GM23248 (cell line): ENCODE measurements around the gene RNASET2. TPM values are rescaled to one million over a fixed set of nuclear protein-coding genes. Genes with fewer than 3 reads are reported as not detected.

Experiments used
- DNase-seq: peaks from one replicate; pipeline ENCODE4 v3.0.0-alpha.2; 2015
- H2AFZ ChIP-seq: fragments of 200-600 bp; sonication (generic); 2 replicates; pipeline ENCODE4 v1.6.1; 2016; ENCODE audit warnings: antibody characterized with exemption
- H3F3A ChIP-seq: fragments of 200-600 bp; sonication (generic); 2 replicates; pipeline ENCODE4 v1.6.1; 2016; ENCODE audit warnings: mild to moderate bottlenecking, antibody characterized with exemption, mixed run types; ENCODE audit not compliant: insufficient read depth
- H3K27ac ChIP-seq: fragments of 200-600 bp; sonication (generic); 2 replicates; pipeline ENCODE4 v1.5.1; 2016; ENCODE audit warnings: mild to moderate bottlenecking
- H3K27me3 ChIP-seq: fragments of 200-600 bp; sonication (generic); replicated peaks from 2 replicates; pipeline ENCODE4 v1.6.1; 2016; ENCODE audit warnings: mild to moderate bottlenecking; ENCODE audit not compliant: insufficient read depth
- H3K36me3 ChIP-seq: fragments of 200-600 bp; sonication (generic); 2 replicates; pipeline ENCODE4 v1.6.1; 2016; ENCODE audit warnings: low read depth, mild to moderate bottlenecking
- H3K4me1 ChIP-seq: fragments of 200-600 bp; sonication (generic); 2 replicates; pipeline ENCODE4 v1.6.1; 2016; ENCODE audit warnings: mild to moderate bottlenecking; ENCODE audit not compliant: insufficient read depth
- H3K4me2 ChIP-seq: fragments of 200-600 bp; sonication (generic); one replicate; pipeline ENCODE4 v1.6.1; 2016; ENCODE audit warnings: mild to moderate bottlenecking; ENCODE audit not compliant: unreplicated experiment
- H3K4me3 ChIP-seq: fragments of 200-600 bp; sonication (generic); 2 replicates; pipeline ENCODE4 v1.5.1; 2016; ENCODE audit warnings: mild to moderate bottlenecking
- H3K79me2 ChIP-seq: fragments of 200-600 bp; sonication (generic); 2 replicates; pipeline ENCODE4 v1.6.1; 2016; ENCODE audit warnings: mild to moderate bottlenecking; ENCODE audit not compliant: insufficient read depth
- H3K9ac ChIP-seq: fragments of 200-600 bp; sonication (generic); 2 replicates; pipeline ENCODE4 v1.6.1; 2016; ENCODE audit warnings: mild to moderate bottlenecking
- H3K9me2 ChIP-seq: fragments of 200-600 bp; sonication (generic); 2 replicates; pipeline ENCODE4 v1.6.1; 2016; ENCODE audit warnings: mixed run types, mild to moderate bottlenecking, moderate library complexity; ENCODE audit not compliant: insufficient read depth
- H3K9me3 ChIP-seq: fragments of 200-600 bp; sonication (generic); one replicate; pipeline ENCODE4 v1.6.1; 2017; ENCODE audit warnings: low read depth
- H4K20me1 ChIP-seq: fragments of 200-600 bp; sonication (generic); 2 replicates; pipeline ENCODE4 v1.6.0; 2016; ENCODE audit not compliant: insufficient read depth
- EZH2 ChIP-seq: fragments of 200-600 bp; sonication (generic); IDR thresholded peaks from 2 replicates; pipeline ENCODE4 v1.6.1; 2018; ENCODE audit warnings: antibody characterized with exemption, mild to moderate bottlenecking; ENCODE audit not compliant: insufficient read depth, poor library complexity, severe bottlenecking
- EZH2phosphoT487 ChIP-seq: fragments of 200-600 bp; sonication (generic); IDR thresholded peaks from 2 replicates; pipeline ENCODE4 v1.6.1; 2018; ENCODE audit warnings: antibody characterized with exemption, moderate library complexity, mild to moderate bottlenecking, low read depth; ENCODE audit not compliant: insufficient read depth
- WGBS, 2 experiments: methylation state at CpG; one replicate each; pipeline ENCODE4 v1.1.6; 2015 to 2017; ENCODE audit warnings: low lambda C conversion rate in 2 of 2, low coverage in 1 of 2; ENCODE audit errors: missing lambda C conversion rate in 2 of 2; 5-methylcytosine and 5-hydroxymethylcytosine counted together
- in situ Hi-C: fragments of 300-500 bp; cut with MboI; formaldehyde crosslinking; loops from 2 replicates; pipeline ENCODE4 v1.15.0; 2020
- polyA plus RNA-seq: library from polyadenylated mRNA; unstranded; fragments of >200 nt; fragmentation: Nextera tagmentation; extraction: Ambion mirVana; gene quantifications from 2 replicates; pipeline ENCODE4 v1.2.1, GENCODE V29; 2016
- total RNA-seq: library from RNA; depleted of rRNA; stranded (reverse); fragments of >200 nt; shearing (Covaris generic); gene quantifications from 2 replicates; pipeline ENCODE4 v1.2.3, GENCODE V29; 2014

RNASET2 gene
- total and polyA plus RNA-seq, 2 experiments from 2014 or later, result 26.8 to 34.4 TPM

DNA sequence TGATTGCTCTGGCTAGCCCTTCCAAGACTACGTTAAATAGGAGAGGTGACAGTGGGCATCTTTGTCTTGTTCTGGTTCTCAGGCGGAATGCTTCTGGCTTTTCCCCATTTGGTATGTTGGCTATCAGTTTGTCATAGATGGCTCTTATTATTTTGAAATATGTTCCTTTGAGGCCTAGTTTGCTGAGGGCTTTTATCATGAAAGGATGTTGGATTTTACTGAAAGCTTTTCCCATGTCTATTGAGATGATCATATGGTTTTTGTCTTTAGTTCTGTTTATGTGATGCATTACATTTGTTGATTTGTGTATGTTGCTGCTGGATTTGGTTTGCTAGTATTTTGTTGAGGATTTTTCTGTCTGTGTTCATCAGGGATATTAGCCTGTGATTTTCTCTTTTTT, 9.9 kb upstream of the RNASET2 start:
- Histone ChIP-seq H3K79me2 (no peaks in the 10 kb centered on the region), H3K9me3 (no peaks in the 10 kb centered on the region), H4K20me1 (no peaks in the 10 kb centered on the region), H3K36me3 (no peaks in the 10 kb centered on the region), H3K9me2 (no peaks in the 10 kb centered on the region), H3K4me3 (no peak overlapping the region), H3K4me1 (no peaks in the 10 kb centered on the region), H3K27me3 (no peaks in the 10 kb centered on the region), H3F3A (no peaks in the 10 kb centered on the region), H3K4me2 (no peak overlapping the region), H2AFZ (no peak overlapping the region), H3K27ac (no peak overlapping the region), H3K9ac (no peak overlapping the region)
- TF ChIP-seq EZH2 (no peak), EZH2phosphoT487 (no peak)
- in situ Hi-C loops, result no loop called here
- DNase-seq, result no peak
- WGBS, 2 experiments, result 93 to 97% methylated on average over 2 of the region's 2 CpGs

DNA sequence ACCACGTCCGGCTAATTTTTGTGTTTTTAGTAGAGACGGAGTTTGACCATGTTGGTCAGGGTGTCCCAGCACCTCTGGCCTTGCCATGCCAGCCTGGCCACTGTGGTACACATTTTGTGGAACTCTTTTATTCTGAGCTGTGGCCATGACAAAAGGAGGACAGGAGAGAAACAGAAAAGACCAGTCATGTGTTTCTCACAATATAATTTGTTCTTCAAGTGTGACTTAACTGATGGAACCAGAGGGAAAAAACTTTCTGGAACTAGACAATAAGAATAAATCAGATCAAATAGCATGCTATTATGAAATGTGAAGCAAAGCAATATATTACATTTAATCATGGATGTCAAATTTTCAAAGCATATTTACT, 4.2 kb upstream of the RNASET2 start:
- no peak overlapping the region for H3K27ac ChIP-seq
- H3K27me3 ChIP-seq, result no peaks in the 10 kb centered on the region
- H3K4me2 ChIP-seq, result no peak overlapping the region
- 85 to 90% methylated on average over 3 of the region's 3 CpGs for WGBS, 2 experiments
- no peaks in the 10 kb centered on the region for H4K20me1 ChIP-seq
- H3K4me3 ChIP-seq, result no peak overlapping the region
- H3K36me3 ChIP-seq, result no peaks in the 10 kb centered on the region
- H2AFZ ChIP-seq, result no peak overlapping the region
- TF ChIP-seq EZH2, result no peak
- no peak for TF ChIP-seq EZH2phosphoT487
- H3K9me3 ChIP-seq, result no peaks in the 10 kb centered on the region
- no peaks in the 10 kb centered on the region for H3K9me2 ChIP-seq
- DNase-seq, result no peak
- H3K4me1 ChIP-seq, result no peaks in the 10 kb centered on the region
- H3K79me2 ChIP-seq, result no peaks in the 10 kb centered on the region
- H3K9ac ChIP-seq, result no peak overlapping the region
- no peaks in the 10 kb centered on the region for H3F3A ChIP-seq
- in situ Hi-C loops, result no loop called here

DNA sequence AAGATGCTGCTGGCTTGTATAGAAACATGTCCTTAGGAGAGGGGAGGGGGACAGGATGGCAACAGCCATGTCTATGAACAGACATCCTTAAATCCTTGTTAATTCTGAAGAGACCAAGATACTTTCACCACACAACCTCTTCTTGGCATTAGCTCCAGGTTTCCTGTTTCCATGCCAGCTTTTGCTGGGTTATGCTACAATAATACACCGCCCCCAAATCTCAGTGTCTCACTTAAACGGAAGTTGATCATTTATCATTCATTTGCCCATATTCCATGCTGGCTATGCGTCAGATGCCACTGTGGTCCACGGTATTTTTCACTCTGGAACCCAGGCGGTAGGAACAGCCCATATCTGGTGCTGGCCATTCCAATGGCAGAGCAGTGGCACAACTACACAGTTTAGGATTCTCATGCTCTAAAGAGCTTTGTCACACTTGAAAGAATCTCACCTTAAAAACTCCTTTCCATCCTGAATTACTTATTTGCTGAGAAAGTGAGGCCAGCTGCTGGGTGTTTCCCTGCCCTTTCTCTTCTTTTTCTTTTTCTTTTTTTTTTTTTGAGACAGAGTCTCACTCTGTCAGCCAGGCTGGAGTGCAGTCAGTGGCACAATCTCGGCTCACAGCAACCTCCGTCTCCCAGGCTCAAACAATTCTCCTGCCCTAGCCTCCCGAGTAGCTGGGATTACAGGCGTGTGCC, 3.7 kb upstream of the RNASET2 start:
- Histone ChIP-seq H2AFZ (no peak overlapping the region), H3K9ac (no peak overlapping the region), H3K27ac (no peak overlapping the region), H3K79me2 (no peaks in the 10 kb centered on the region), H3K4me2 (no peak overlapping the region), H3K4me3 (no peak overlapping the region), H4K20me1 (no peaks in the 10 kb centered on the region), H3K36me3 (no peaks in the 10 kb centered on the region), H3K4me1 (no peaks in the 10 kb centered on the region), H3K9me3 (no peaks in the 10 kb centered on the region), H3K9me2 (no peaks in the 10 kb centered on the region), H3F3A (no peaks in the 10 kb centered on the region), H3K27me3 (no peaks in the 10 kb centered on the region)
- DNase-seq, result no peak
- TF ChIP-seq EZH2phosphoT487 (no peak), EZH2 (no peak)
- in situ Hi-C loops, result no loop called here
- WGBS, 2 experiments, result 71 to 73% methylated on average over 9 of the region's 9 CpGs

DNA sequence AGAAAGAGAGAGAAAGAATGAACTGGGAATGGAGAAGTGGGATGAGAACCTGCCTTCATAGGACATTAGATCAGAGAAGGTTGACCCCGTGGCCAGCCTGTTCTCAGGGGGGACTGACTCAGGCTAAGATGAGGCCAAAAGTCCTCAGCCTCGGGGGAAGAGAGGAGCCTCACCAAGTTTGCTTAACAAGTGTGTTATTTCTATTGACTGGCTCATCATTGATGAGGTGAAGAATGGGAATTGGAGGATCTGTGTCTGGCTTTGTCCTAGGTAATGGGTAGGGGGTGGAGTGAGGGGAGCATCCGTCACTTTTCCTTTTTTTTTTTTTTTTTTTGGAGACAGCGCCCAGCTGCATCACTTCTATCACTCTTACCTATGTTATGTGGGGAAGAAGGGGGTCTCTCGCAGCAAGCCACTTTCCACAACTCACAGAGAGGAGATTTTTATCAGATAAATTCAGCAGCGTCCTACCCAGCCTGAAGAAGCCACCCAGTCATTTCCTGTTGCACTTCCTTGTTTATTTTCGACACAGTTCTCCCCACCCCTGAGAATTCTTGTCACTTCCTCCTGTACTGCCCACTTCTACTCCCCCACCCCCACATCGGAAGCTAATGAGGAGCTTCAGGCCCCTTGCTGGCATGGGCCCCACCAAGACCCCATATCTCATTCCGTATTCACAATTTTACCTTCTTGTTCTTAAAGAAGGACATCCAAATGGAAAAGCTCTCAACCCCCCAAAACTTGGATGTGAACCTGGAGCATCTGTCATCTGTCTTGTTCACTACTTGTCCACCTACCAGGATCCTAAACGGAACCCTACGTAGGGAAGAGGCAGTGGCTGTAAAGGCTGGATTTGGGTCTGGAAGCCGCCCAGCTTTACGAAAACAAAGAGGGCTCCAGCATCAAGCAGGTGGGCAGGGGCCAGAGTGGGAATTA, 2.8 kb upstream of the RNASET2 start:
- in situ Hi-C loops, result no loop called here
- H4K20me1 ChIP-seq, result no peaks in the 10 kb centered on the region
- H3K9me2 ChIP-seq, result no peaks in the 10 kb centered on the region
- no peaks in the 10 kb centered on the region for H3K36me3 ChIP-seq
- H3K27me3 ChIP-seq, result no peaks in the 10 kb centered on the region
- peak overlapping the region; percentile 28; the same call in 1 of the 2 replicates for H2AFZ ChIP-seq
- H3K4me1 ChIP-seq, result no peaks in the 10 kb centered on the region
- H3K9me3 ChIP-seq, result no peaks in the 10 kb centered on the region
- H3F3A ChIP-seq, result no peaks in the 10 kb centered on the region
- DNase-seq, result no peak
- no peaks in the 10 kb centered on the region for H3K79me2 ChIP-seq
- WGBS, 2 experiments, result 88 to 90% methylated on average over 12 to 13 of the region's 13 CpGs
- no peak overlapping the region for H3K27ac ChIP-seq
- no peak overlapping the region for H3K9ac ChIP-seq
- no peak overlapping the region for H3K4me3 ChIP-seq
- TF ChIP-seq EZH2phosphoT487 (no peak), EZH2 (no peak)
- no peak overlapping the region for H3K4me2 ChIP-seq
